Keratinocyte (primary cell): ENCODE data around the gene COTL1.

Source experiments
- CTCF ChIP-seq, 3 experiments: IDR thresholded peaks in 1 of 3; conservative IDR thresholded peaks in 1 of 3; optimal IDR thresholded peaks in 1 of 3; 2 replicates in 2 of 3; 3 replicates in 1 of 3; pipeline versions ENCODE3 to v1.5.1; 2011; ENCODE audit warnings: low read length in 3 of 3, mild to moderate bottlenecking in 3 of 3, moderate library complexity in 2 of 3, control low read depth in 1 of 3, inconsistent platforms in 1 of 3; ENCODE audit not compliant: insufficient read depth in 2 of 3; ENCODE audit errors: extremely low read depth in 1 of 3
- EZH2 ChIP-seq: IDR thresholded peaks from one replicate; pipeline ENCODE4 v1.6.1; 2012; ENCODE audit warnings: inconsistent platforms, mild to moderate bottlenecking, low read length, moderate library complexity

DNA sequence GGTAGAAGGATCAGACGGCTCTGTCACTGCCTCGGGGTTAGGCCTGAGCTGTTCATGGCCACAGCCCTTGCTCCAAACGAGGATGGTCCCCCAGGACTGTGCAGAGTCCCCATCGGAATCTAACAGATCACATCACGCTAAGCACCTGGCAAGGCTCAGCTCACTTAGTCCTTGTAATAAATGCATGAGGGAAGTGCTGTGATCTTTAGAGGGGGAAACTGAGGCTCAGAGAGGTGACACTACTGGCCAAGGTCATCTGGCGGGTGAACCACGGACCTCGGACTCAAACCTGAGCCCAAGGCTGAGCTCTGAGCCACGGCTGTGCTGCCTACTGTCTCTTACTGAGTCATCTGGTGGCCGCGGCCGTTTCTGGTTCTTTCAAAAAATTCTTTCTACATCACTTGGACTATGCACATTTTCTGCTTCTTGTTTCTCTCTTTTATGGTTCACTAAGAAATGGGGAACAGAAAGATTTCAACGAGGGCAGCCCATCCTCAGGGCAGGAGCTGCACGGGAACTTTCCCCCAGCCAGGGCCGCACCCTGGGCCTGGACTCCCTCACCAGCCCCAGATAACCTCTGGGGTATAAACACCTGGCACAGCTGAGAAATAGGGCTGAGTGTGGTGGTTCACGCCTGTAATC is 55.6 kb downstream of the COTL1 start:
- no peak for TF ChIP-seq CTCF (optimal IDR thresholded peaks at IDR 0.05 in 1 of 3, IDR thresholded peaks at IDR 0.05 in 1 of 3, conservative IDR thresholded peaks at IDR 0.05 in 1 of 3; ENCODE audit: extremely low read depth in 1 of 3, insufficient read depth in 2 of 3, low read length in 3 of 3)
- no peak for TF ChIP-seq EZH2
